WTC11 (cell line): ENCODE measurements around the gene NRP2. TPM values are rescaled to one million over a fixed set of nuclear protein-coding genes. Genes with fewer than 3 reads are reported as not detected.

Experiments used
- ATF1 ChIP-seq: sonication (generic); formaldehyde crosslinking; IDR thresholded peaks from 2 replicates; pipeline ENCODE4 v1.8.1; 2023; ENCODE audit warnings: mild to moderate bottlenecking, moderate library complexity, missing genetic modification reagents
- CBFB ChIP-seq: sonication (generic); formaldehyde crosslinking; IDR thresholded peaks from 2 replicates; pipeline ENCODE4 v1.8.1; 2022; ENCODE audit warnings: mild to moderate bottlenecking, low read depth, missing genetic modification reagents
- CDX4 ChIP-seq: fragments of 250-450 bp; sonication (Bioruptor Pico); IDR thresholded peaks from 2 replicates; pipeline ENCODE4 v1.9.0; 2021; ENCODE audit warnings: moderate library complexity, mild to moderate bottlenecking, inconsistent platforms, borderline replicate concordance
- CREM ChIP-seq: sonication (generic); formaldehyde crosslinking; IDR thresholded peaks from 2 replicates; pipeline ENCODE4 v1.8.1; 2022; ENCODE audit warnings: mild to moderate bottlenecking, missing genetic modification reagents, moderate library complexity
- EMX1 ChIP-seq: fragments of 250-450 bp; sonication (Bioruptor Pico); IDR thresholded peaks from 2 replicates; pipeline ENCODE4 v1.8.0; 2021; ENCODE audit warnings: mild to moderate bottlenecking
- FOXK1 ChIP-seq: sonication (generic); formaldehyde crosslinking; IDR thresholded peaks from 2 replicates; pipeline ENCODE4 v1.8.0; 2022; ENCODE audit warnings: mild to moderate bottlenecking, moderate library complexity, missing genetic modification reagents
- JAZF1 ChIP-seq: fragments of 250-450 bp; sonication (Bioruptor Pico); IDR thresholded peaks from 2 replicates; pipeline ENCODE4 v1.9.0; 2021; ENCODE audit warnings: moderate library complexity, mild to moderate bottlenecking, inconsistent platforms
- JUN ChIP-seq: sonication (generic); formaldehyde crosslinking; IDR thresholded peaks from 2 replicates; pipeline ENCODE4 v1.8.0; 2023; ENCODE audit warnings: mild to moderate bottlenecking, missing genetic modification reagents
- MYBL2 ChIP-seq: sonication (generic); formaldehyde crosslinking; IDR thresholded peaks from 2 replicates; pipeline ENCODE4 v1.8.1; 2023; ENCODE audit warnings: mild to moderate bottlenecking, moderate library complexity, missing genetic modification reagents
- NFATC4 ChIP-seq: fragments of 250-450 bp; sonication (Bioruptor Pico); IDR thresholded peaks from 2 replicates; pipeline ENCODE4 v1.9.0; 2021; ENCODE audit warnings: mild to moderate bottlenecking
- NR1H2 ChIP-seq: sonication (generic); formaldehyde crosslinking; IDR thresholded peaks from 2 replicates; pipeline ENCODE4 v1.9.0; 2021; ENCODE audit warnings: mild to moderate bottlenecking, moderate library complexity, missing genetic modification reagents
- OVOL2 ChIP-seq: fragments of 250-450 bp; sonication (Bioruptor Pico); IDR thresholded peaks from 2 replicates; pipeline ENCODE4 v1.9.0; 2021; ENCODE audit warnings: mild to moderate bottlenecking, borderline replicate concordance
- PREB ChIP-seq: sonication (generic); formaldehyde crosslinking; IDR thresholded peaks from 2 replicates; pipeline ENCODE4 v1.8.1; 2022; ENCODE audit warnings: mild to moderate bottlenecking, missing genetic modification reagents, moderate library complexity, borderline replicate concordance
- SMAD4 ChIP-seq: sonication (generic); formaldehyde crosslinking; IDR thresholded peaks from 2 replicates; pipeline ENCODE4 v1.8.0; 2022; ENCODE audit warnings: mild to moderate bottlenecking, missing genetic modification reagents
- SOX15 ChIP-seq: fragments of 250-450 bp; sonication (Bioruptor Pico); IDR thresholded peaks from 2 replicates; pipeline ENCODE4 v1.9.0; 2021; ENCODE audit warnings: mild to moderate bottlenecking
- USF1 ChIP-seq: sonication (generic); formaldehyde crosslinking; IDR thresholded peaks from 2 replicates; pipeline ENCODE4 v1.8.0; 2022; ENCODE audit warnings: mild to moderate bottlenecking, missing genetic modification reagents
- ZBTB43 ChIP-seq: sonication (generic); formaldehyde crosslinking; IDR thresholded peaks from 2 replicates; pipeline ENCODE4 v1.8.1; 2023; ENCODE audit warnings: mild to moderate bottlenecking, missing genetic modification reagents
- ZMAT4 ChIP-seq: fragments of 250-450 bp; sonication (Bioruptor Pico); IDR thresholded peaks from 2 replicates; pipeline ENCODE4 v1.9.0; 2021; ENCODE audit warnings: mild to moderate bottlenecking
- ZNF138 ChIP-seq: sonication (generic); formaldehyde crosslinking; conservative IDR thresholded peaks from 2 replicates; pipeline ENCODE4 v1.8.1; 2022; ENCODE audit warnings: mild to moderate bottlenecking, moderate library complexity, missing genetic modification reagents
- ZNF219 ChIP-seq: sonication (generic); formaldehyde crosslinking; IDR thresholded peaks from 2 replicates; pipeline ENCODE4 v1.8.0; 2023; ENCODE audit warnings: missing genetic modification reagents, mild to moderate bottlenecking, borderline replicate concordance
- ZNF281 ChIP-seq: sonication (generic); formaldehyde crosslinking; IDR thresholded peaks from 2 replicates; pipeline ENCODE4 v1.8.0; 2023; ENCODE audit warnings: mild to moderate bottlenecking, missing genetic modification reagents
- ZNF317 ChIP-seq: sonication (generic); formaldehyde crosslinking; IDR thresholded peaks from 2 replicates; pipeline ENCODE4 v1.8.1; 2023; ENCODE audit warnings: low read depth, mild to moderate bottlenecking, moderate library complexity, missing genetic modification reagents, borderline replicate concordance
- ZNF416 ChIP-seq: fragments of 250-450 bp; sonication (Bioruptor Pico); IDR thresholded peaks from 2 replicates; pipeline ENCODE4 v1.9.0; 2021; ENCODE audit warnings: mild to moderate bottlenecking, inconsistent platforms
- ZNF512 ChIP-seq: sonication (generic); formaldehyde crosslinking; IDR thresholded peaks from 2 replicates; pipeline ENCODE4 v1.8.1; 2022; ENCODE audit warnings: missing genetic modification reagents, borderline replicate concordance
- ZNF532 ChIP-seq: fragments of 250-450 bp; sonication (Bioruptor Pico); IDR thresholded peaks from 2 replicates; pipeline ENCODE4 v1.9.0; 2021; ENCODE audit warnings: mild to moderate bottlenecking, borderline replicate concordance
- total RNA-seq: library from RNA; stranded (reverse); gene quantifications from 3 replicates; pipeline ENCODE4 v1.2.3, GENCODE V29; 2021

Gene NRP2
- total RNA-seq, 1 experiment from 2014 or later = 41.0 TPM

GRCh38 chr2:205685314-205686055, 3.2 kb downstream of the NRP2 start (continued):
- TF ChIP-seq PREB (CRISPR knock-in tag) = no peak
- TF ChIP-seq NFATC4 (CRISPR knock-in tag) = no peak
- TF ChIP-seq ZNF281 = peak; percentile 80; the same call in 1 of the 2 replicates
- TF ChIP-seq ZNF138 (CRISPR knock-in tag) = no peak
- no peak for TF ChIP-seq OVOL2 (CRISPR knock-in tag)
- no peak for TF ChIP-seq JAZF1 (CRISPR knock-in tag)
- 0 out of 2 replicates have a peak, but pooled peaks have one; percentile 69 for TF ChIP-seq ZNF416 (CRISPR knock-in tag)
- TF ChIP-seq ZNF512 = no peak
- peak; percentile 60; the same call in 1 of the 2 replicates for TF ChIP-seq ZBTB43 (CRISPR knock-in tag)
- no peak for TF ChIP-seq JUN
- no peak for TF ChIP-seq EMX1 (CRISPR knock-in tag)
- TF ChIP-seq ZNF219 (CRISPR knock-in tag) = 0 out of 2 replicates have a peak, but pooled peaks have one; percentile 80
- TF ChIP-seq MYBL2 (CRISPR knock-in tag) = peak; percentile 59; the same call in 1 of the 2 replicates
- TF ChIP-seq ZNF317 (CRISPR knock-in tag) = peak; percentile 50; the same call in 1 of the 2 replicates
- peak; percentile 34; the same call in 1 of the 2 replicates for TF ChIP-seq NR1H2
- TF ChIP-seq ZMAT4 (CRISPR knock-in tag) = no peak
- 0 out of 2 replicates have a peak, but pooled peaks have one; percentile 61 for TF ChIP-seq ATF1
- TF ChIP-seq CBFB (CRISPR knock-in tag) = no peak
- no peak for TF ChIP-seq SMAD4 (CRISPR knock-in tag)
- TF ChIP-seq SOX15 (CRISPR knock-in tag) = no peak
- TF ChIP-seq ZNF532 (CRISPR knock-in tag) = no peak
- TF ChIP-seq CDX4 = no peak
- peak; percentile 80 for TF ChIP-seq USF1 (CRISPR knock-in tag)
- TF ChIP-seq FOXK1 = peak; percentile 92; the same call in 1 of the 2 replicates
- TF ChIP-seq CREM (CRISPR knock-in tag) = no peak; the same call in none of the 2 replicates
